ENCODE measurements around the gene AGTPBP1. TPM values are rescaled to one million over a fixed set of nuclear protein-coding genes. Genes with fewer than 3 reads are reported as not detected.
"Not testable (repeated sequence)": the region's sequence is repeated elsewhere in the genome, so short reads cannot be mapped to it uniquely, and the experiment has no call there.

AGTPBP1 gene
- total RNA-seq, 2 donors from 2014 or later = 13.0 to 18.8 TPM

DNA sequence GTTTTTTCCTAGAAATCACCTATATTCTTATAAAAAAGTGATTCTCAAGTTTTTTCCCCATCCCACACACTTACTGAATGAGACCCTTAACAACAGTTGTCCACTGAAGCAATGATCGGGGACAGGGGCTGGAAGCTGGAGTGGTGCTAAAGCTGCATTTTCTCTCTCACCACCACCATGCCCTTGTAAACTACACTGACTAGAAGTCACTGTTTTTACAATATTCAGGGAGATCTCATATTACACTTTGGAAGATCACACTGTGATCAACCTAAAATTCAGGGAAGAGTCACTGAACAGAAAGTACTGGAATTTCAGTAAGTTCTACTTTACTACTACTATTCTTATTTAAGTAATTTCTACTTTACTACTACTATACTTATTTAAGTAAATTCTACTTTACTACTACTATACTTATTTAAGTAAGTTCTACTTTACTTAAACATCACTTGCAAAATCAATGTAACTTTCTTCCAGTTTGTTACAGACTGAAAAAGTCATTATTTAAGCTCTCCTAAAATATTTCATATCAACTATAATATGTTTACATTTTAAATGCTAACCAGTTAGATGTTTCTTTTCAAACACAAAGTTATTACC, 164.3 kb downstream of the AGTPBP1 start:
- no peaks in the 10 kb centered on the region for H3K4me1 ChIP-seq
- TF ChIP-seq POLR2A (IDR thresholded peaks at IDR 0.05) = no peak
- H3K9me3 ChIP-seq = no peaks in the 10 kb centered on the region
- no peaks in the 10 kb centered on the region for H3K36me3 ChIP-seq (replicated peaks in 1 of 2; ENCODE audit: insufficient read depth in 1 of 2, low read depth in 2 of 2)
- H3K27ac ChIP-seq = no peak overlapping the region
- DNase-seq (no peak), ATAC-seq (no peak)
- intact Hi-C loops (cut with DNase I) = no loop called here
- no peaks in the 10 kb centered on the region for H3K27me3 ChIP-seq
- 91 to 96% methylated on average over 1 of the region's 1 CpG for WGBS, 2 donors
- no peak overlapping the region for H3K4me3 ChIP-seq

DNA sequence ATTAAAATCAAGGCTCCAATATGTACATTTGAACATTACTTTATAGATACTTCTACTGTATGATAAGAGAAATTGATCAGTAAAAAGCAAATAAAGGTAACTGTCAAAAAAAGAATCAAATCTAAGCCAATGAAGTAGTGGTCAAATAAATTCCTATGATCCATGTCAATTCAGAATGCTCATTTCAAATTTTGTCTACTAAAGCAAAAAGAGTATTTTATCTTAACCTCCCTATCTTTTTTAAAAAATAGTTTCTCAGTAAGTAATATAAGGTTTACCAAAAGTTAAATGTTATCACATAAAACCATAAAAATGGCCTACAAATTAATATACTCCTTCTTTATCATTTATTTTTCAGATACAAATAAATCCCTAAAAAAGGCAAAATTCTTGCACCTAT, 165.9 kb downstream of the AGTPBP1 start:
- intact Hi-C loops (cut with DNase I) = no loop called here
- no peak overlapping the region for H3K27ac ChIP-seq
- no peak overlapping the region for H3K4me3 ChIP-seq
- no peaks in the 10 kb centered on the region for H3K27me3 ChIP-seq
- no peaks in the 10 kb centered on the region for H3K4me1 ChIP-seq
- H3K36me3 ChIP-seq (replicated peaks in 1 of 2; ENCODE audit: insufficient read depth in 1 of 2, low read depth in 2 of 2) = no peaks in the 10 kb centered on the region
- no peak for DNase-seq
- ATAC-seq = no peak
- no peaks in the 10 kb centered on the region for H3K9me3 ChIP-seq
- TF ChIP-seq, protein P1, sequence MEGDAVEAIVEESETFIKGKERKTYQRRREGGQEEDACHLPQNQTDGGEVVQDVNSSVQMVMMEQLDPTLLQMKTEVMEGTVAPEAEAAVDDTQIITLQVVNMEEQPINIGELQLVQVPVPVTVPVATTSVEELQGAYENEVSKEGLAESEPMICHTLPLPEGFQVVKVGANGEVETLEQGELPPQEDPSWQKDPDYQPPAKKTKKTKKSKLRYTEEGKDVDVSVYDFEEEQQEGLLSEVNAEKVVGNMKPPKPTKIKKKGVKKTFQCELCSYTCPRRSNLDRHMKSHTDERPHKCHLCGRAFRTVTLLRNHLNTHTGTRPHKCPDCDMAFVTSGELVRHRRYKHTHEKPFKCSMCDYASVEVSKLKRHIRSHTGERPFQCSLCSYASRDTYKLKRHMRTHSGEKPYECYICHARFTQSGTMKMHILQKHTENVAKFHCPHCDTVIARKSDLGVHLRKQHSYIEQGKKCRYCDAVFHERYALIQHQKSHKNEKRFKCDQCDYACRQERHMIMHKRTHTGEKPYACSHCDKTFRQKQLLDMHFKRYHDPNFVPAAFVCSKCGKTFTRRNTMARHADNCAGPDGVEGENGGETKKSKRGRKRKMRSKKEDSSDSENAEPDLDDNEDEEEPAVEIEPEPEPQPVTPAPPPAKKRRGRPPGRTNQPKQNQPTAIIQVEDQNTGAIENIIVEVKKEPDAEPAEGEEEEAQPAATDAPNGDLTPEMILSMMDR (IDR thresholded peaks at IDR 0.05) = no peak
- no peak for TF ChIP-seq POLR2A (IDR thresholded peaks at IDR 0.05)

DNA sequence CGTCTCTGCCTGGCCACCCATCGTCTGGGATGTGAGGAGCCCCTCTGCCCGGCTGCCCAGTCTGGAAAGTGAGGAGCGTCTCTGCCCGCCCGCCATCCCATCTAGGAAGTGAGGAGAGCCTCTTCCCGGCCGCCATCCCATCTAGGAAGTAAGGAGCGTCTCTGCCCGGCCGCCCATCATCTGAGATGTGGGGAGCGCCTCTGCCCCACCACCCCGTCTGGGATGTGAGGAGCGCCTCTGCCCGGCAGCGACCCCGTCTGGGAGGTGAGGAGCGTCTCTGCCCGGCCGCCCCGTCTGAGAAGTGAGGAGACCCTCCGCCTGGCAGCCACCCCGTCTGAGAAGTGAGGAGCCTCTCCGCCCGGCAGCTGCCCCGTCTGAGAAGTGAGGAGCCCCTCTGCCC, 168.2 kb downstream of the AGTPBP1 start:
- H3K4me3 ChIP-seq; ATAC-seq; DNase-seq; H3K27ac ChIP-seq; intact Hi-C loops (cut with DNase I); H3K36me3 ChIP-seq (replicated peaks in 1 of 2; ENCODE audit: insufficient read depth in 1 of 2, low read depth in 2 of 2); H3K27me3 ChIP-seq; H3K9me3 ChIP-seq; H3K4me1 ChIP-seq: not testable (repeated sequence)
- WGBS, 2 donors = 77 to 97% methylated on average over 6 to 25 of the region's 26 CpGs

DNA sequence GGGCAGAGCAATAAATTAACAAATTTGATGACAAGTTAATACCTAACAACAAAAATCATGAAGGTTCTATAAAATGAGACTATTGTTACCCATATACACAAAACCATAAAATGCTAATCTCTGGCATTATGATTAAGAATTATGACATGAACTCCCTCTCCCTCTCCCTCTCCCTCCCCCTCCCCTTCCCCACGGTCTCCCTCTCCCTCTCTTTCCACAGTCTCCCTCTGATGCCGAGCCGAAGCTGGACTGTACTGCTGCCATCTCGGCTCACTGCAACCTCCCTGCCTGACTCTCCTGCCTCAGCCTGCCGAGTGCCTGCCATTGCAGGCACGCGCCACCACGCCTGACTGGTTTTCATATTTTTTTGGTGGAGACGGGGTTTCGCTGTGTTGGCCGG, 168.8 kb downstream of the AGTPBP1 start:
- H3K4me1 ChIP-seq; DNase-seq; H3K4me3 ChIP-seq; intact Hi-C loops (cut with DNase I); ATAC-seq; H3K36me3 ChIP-seq (replicated peaks in 1 of 2; ENCODE audit: insufficient read depth in 1 of 2, low read depth in 2 of 2); H3K9me3 ChIP-seq; H3K27me3 ChIP-seq; H3K27ac ChIP-seq: not testable (repeated sequence)
- 96 to 98% methylated on average over 8 to 10 of the region's 11 CpGs for WGBS, 2 donors

GRCh38 chr9:85569988-85570387, 171.8 kb downstream of the AGTPBP1 start:
- DNase-seq (no peak), ATAC-seq (no peak)
- TF ChIP-seq, protein P1 (IDR thresholded peaks at IDR 0.05) = no peak
- TF ChIP-seq POLR2A (IDR thresholded peaks at IDR 0.05) = no peak
- H3K36me3 ChIP-seq (replicated peaks in 1 of 2; ENCODE audit: insufficient read depth in 1 of 2, low read depth in 2 of 2) = no peaks in the 10 kb centered on the region
- no peak overlapping the region for H3K27ac ChIP-seq
- 66 to 77% methylated on average over 2 of the region's 2 CpGs for WGBS, 2 donors
- H3K4me1 ChIP-seq = no peaks in the 10 kb centered on the region
- intact Hi-C loops (cut with DNase I) = no loop called here
- H3K4me3 ChIP-seq = no peak overlapping the region
- no peaks in the 10 kb centered on the region for H3K27me3 ChIP-seq
- no peaks in the 10 kb centered on the region for H3K9me3 ChIP-seq

GRCh38 chr9:85559526-85559925, 182.2 kb downstream of the AGTPBP1 start:
- Histone ChIP-seq H3K27ac (no peak overlapping the region), H3K9me3 (no peaks in the 10 kb centered on the region), H3K27me3 (no peaks in the 10 kb centered on the region), H3K4me1 (no peaks in the 10 kb centered on the region), H3K4me3 (no peak overlapping the region), H3K36me3 (replicated peaks in 1 of 2; ENCODE audit: insufficient read depth in 1 of 2, low read depth in 2 of 2) (no peaks in the 10 kb centered on the region)
- intact Hi-C loops (cut with DNase I) = no loop called here
- DNase-seq (no peak), ATAC-seq (no peak)
- TF ChIP-seq, protein P1 (IDR thresholded peaks at IDR 0.05) = no peak
- no peak for TF ChIP-seq POLR2A (IDR thresholded peaks at IDR 0.05)
- WGBS, 2 donors = 68 to 81% methylated on average over 3 of the region's 3 CpGs
